Activated T-cell treated with anti-CD3 and anti-CD28 coated beads, Interleukin-2, amount 50 U/mL, for 1 hour (primary cell): ENCODE results near the gene PLEKHA1.

Source experiments
- DNase-seq: peaks from one replicate; pipeline ENCODE4 v3.0.0-alpha.2; 2020

Gene PLEKHA1

DNA sequence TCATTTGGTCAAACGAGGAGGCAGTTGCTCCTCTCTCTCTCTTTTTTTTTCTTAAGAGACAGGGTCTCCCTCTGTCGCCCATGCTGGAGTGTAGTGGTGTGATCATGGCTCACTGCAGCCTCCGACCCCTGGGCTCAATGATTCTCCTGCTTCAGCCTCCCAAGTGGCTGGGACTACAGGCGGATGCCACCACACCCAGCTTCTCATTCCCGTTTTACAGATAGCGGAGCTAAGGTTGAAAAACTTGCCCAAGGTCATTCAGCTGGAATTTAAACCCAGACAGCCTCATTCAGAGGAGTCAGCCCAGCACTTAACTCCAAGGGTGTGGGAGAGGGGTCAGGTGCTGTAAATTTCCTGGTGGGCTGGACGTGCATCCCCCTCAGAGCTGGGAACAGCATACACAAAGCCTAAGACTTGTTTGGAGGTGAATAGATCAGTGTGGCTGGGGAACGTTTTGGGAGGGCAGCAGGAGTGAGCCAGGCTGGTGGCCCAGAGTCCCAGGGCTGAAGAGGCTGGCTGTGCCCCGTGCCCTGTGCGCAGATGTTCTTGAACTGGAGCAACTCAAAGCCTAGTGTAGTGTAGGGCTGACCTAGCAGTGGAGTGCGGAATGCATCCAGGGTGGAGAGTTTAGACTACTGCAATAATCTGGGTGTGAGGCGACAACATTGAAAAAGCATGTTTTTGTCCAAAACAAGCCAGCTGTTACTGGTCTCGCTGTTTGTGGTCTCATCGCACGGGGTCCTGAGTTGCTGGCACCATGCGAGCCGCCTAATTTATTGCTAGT, 89.2 kb downstream of the PLEKHA1 start:
- no peak for DNase-seq

DNA sequence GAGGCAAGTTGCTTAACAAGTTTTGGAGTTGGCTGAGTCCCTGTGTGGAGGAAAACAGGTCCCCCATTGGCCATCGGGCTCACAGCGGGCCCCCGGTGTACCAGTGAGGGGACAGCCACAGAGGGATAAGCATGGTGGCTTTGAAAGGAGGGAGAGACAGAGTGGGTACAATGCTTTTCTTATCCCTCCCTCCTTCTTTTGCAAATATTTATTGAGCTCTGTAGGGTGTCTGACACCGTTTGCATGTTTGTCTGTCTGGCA, 89.7 kb downstream of the PLEKHA1 start:
- no peak for DNase-seq

DNA sequence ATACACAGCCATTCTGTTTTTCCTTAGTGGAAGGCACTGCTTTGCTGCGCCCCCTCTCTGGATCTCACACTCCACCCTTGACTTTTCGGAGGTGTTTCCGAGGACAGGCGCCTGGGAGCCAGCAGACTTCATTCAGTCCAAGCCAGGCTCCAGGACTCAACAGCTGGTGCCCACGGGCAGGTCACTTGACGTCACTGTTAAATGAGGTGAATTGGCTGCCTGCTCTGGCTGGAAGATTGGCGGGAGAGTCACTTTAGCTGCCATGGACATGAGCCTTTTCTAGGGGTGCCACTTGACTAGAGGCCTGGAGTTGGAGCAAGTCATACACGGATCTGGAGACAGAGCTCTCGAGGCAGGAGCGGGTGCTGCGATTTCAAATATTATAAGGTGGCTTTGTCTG, 90.1 kb downstream of the PLEKHA1 start:
- DNase-seq: no peak

DNA sequence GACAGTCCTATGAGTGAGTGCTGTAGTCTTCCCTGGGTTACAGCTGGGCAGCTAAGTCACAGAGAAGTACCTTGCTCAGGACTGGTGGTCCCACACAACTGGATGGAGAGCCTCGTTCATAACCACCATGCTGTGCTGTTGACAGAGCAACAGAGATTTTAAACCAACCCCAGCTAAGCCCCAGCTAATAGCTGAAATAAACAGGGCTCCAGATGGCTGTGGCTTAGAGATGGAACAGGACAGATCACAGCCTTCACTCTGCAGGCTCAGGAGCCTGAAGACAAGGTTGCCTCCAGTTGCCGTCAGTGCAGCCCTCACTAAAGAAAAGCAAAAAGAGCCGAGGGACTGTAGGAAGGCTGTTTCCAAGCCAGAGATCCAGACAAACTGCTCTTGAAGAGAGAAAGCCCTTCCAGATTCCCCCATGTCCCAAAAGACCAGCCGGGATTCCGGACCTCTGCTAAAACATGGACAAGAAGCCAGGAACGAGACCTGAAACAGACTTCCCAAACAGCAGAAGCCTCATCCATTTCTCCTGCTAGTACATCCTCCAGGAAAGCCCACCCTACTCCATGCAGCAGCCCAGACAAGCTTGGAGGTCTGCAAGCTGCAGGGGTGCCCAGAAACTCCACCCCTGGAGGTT, 91.0 kb downstream of the PLEKHA1 start:
- DNase-seq: no peak

DNA sequence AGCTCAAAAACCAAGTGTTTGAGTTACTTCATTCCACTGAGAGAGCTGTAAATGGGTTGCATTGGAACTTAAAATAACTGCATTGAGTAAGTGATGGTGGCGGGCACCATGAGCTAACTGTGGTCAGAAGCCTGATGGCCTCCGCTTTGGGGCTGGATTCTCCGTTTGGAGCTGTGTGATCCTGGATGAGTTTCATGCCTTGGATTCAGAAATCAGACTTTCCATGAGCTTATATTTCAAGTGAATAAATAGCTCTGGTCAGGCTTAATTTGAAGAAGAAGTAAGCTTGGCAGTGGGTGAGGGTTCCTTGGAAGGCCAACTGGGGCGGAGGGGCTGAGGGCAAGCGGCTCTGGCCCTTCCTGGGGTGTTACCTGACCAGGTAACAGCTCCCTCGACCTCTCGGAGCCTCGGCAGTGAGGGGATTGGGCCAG, 92.5 kb downstream of the PLEKHA1 start:
- no peak for DNase-seq

DNA sequence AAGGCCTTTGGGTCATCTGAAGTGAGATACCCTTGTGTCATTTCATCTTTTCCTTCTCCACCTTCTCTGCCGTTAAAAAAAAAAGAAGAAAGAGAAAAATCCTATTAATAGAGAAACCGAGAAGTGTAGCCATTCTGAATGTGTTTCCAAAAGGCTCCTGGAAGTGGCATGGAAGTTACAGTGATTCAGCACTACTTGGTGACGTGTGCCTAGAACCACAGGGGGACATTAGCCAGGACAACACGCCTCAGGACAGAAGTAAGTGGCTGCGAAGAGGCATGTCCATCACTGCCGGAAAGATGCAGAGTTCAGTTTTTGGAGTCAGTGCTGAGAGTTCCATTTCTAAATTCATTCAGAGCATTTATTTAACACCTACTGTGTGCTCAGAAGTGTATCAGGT, 93.2 kb downstream of the PLEKHA1 start:
- no peak for DNase-seq

DNA sequence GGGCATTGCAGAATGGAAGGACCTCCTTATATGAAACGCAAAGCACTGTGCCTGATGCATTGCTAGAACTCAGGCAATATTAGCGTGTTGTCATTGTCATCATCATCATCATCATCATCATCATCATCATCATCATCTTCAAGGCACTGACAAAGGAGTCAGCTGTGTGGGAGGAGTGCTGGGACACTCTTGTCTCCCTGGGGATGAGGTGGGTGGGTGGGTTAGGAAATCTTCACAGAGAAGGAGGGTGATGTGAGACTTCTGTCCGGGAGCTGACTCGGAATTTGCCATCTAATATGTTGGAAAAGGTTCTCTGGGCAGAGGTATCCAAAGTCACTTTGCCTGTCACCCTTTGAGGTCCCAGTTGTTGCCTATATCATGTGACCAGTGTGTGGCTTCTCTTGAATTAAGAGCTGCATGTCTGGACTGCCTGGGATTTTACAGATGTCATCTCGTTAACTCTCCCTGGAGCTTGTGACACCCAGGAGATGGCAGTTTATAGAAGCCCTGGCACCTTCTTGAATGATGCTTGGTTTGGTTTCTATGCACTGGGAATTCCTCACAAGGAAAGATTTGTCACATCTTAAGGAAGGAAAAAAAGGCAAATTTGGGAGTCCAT, 93.9 kb downstream of the PLEKHA1 start:
- no peak for DNase-seq

DNA sequence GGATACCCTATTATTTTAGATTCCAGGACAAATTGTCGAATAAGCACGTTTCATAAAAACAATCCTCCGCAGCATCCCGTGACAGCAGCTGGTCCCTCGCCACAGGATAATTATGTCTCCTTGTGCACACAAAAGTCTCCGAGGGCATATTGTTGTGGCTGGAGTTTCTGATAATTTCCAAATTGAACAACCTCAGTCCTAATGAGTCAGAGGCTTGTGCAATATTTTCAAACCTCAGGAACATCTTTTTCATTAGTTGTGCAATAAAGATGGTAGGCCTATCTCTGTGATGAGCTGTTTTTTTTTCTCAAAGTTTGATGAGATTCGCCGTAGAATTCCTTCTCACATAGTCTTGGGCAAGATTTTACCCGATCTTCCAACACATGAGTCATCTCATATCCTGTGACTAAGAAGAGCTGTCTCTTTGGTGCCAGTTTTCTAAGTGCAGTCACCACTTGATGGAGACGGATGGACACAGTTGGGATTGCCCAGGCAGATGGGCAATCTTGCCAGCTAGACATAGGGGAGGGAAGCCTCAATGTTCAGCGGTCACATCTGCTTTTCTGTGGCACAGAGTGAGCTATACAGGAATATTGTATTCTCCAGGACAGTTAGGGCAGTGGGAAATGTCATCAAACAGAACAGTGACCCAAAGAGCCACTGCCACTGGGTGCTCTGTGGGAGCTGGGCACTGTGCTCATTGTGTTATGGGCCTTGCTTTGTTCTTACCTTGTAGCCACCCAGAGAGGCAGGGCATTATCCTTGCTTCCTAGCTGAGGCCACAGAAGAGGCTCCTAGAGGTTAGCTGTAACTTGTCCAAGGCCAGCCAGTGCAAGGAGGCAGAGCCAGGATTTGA, 94.6 kb downstream of the PLEKHA1 start:
- DNase-seq: no peak

DNA sequence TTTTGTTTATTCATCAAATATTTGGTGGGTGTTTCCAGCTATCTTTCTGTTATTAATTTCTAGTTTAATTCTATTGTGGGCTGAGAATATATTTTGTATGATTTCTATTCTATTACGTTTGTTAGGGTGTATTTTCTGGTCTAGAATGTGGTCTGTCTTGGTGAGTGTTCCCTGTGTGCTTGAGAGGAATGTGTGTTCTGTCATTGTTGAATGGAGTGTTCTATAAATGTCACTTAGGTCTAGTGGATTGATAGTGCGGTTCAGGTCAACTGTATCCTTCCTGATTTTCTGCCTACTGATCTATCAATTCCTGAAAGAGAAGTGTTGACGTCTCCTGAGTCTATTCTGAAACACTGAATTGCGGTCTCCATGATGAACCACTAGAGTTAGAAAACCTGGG, 95.3 kb downstream of the PLEKHA1 start:
- DNase-seq: no peak

DNA sequence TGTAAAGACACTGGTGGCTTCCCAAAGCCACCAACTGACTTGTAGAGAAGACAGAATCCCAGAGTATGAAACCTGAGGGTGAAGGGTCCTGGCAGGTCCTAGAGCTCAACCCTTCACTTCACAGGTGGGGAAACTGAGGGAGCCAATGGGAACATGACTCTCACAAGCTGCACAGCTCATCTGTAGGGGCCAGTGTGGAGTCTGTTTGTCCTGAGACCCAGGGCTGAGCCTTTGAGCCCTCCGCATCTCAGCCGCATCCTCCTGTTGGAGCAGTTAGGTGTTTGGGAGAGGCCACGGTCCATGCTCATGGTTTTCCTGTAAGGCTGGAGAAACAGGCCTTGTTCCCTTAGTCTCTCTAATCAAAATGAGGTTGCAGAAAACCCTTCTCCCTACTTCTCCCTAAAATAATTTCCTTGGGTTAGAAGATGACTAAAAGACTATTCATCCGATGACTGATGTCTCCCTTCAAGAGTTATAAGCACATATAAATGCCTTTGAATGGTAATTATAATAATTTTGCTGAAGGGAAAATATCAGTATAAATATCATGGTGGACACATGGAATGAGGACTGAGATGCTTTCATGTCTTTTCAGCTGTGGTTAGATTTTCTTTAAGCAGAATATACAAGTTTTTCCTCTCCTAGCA, 97.1 kb downstream of the PLEKHA1 start:
- no peak for DNase-seq

DNA sequence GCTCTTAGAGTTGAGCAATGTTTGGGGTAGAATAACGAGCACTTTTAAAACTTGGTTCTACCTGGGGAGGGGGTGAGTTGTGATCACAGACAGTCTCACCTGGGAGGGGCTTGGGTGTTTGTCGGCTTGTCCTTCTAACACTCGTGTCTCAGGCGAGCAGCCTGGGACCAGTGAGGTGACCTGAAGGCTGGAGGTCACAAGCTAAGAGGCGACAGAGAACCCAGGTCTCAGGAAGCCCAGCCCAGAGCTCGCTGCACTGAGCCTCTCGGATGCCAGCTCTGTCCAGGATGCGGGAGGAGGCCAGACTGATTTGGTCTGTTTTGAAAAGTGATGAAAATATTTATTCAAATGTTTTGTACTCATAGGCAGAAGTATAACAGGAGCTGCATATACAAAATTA, 98.6 kb downstream of the PLEKHA1 start:
- no peak for DNase-seq

DNA sequence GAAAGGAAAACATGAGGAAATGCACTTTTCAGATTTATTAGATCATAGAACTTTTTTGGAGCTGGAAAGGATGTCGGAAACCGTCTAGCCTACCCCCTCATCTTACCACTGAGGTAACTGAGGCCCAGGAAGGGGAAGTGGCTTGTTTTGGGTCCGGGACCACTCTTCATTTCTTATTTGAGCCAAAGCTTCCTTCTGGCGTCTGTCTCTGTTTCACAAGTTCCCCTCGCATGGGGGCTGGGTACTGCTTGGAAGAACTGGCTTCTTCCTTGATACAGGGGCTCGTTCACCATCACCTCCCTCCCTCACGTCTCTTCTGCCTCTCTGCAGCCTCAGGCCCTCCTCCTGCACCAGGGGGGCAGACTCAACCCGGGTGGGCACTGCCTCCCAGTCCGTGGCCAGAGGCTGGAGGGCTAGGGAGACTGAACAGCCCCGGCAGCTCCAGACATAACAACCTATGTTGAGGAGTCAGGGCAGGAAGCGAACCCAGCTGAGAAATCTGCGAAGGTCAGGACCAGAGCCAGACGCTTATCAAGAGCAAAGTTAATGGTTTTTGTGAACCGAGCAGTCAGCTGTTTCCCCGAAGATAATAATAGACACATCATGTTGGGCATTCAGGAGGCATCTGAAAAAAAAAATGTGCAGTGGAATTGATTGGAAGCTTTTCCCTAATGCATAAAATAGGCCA, 99.8 kb downstream of the PLEKHA1 start:
- DNase-seq: no peak

DNA sequence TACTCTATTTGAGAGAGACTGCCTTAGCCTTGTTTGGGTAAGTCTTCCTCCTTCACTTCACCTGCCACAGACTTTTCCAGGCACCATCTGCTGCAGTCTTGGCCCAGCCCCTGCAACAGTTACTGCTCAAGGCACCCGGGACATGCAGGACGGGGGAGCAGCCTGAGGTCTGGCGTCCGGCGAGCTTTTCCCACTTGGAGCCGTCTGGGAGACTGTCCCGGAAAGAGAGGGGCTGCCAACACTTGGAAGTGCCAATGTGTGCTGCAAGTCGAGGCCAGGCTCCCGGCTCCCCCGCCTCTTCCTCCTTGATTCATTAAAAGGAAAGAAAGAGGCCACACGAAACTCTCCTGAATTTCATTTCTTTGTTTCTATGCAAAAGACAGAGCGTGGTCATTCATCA, 100.6 kb downstream of the PLEKHA1 start:
- no peak for DNase-seq

DNA sequence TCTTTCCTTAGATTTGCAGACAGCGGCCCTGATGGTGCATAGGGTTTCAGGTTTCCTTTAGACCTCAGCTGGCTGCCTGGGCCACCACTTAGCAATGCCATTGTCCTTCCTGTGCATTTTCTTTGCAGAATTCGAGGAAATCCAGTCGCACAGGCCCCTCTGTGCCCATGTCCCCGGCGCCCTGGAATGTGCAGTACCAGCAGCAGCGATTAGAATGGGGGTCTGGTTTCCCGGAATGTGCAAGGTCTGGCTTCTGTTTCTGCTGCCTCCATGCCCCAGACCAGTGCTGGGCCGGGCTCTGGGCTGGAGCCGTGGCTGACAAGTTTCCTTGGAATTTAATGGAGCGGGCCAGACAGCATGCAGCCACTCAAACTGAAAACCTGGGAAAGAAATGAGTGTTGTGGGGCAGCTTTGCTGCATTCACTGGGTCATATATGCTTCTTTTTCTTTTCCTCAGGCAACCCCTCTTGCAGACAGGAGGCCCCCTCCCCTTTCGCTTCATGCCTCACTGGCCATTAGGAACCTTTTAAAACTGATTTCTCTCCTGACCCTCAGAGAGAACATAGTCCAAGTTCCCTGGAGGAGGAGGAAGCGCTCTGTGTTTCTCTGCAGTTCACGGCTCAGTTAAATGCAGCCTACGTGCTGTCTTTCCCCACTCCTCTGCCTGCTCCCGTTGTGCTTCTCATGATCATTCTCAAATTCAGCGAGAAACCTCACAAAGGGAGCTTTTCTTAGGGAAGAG, 101.3 kb downstream of the PLEKHA1 start:
- DNase-seq: no peak

DNA sequence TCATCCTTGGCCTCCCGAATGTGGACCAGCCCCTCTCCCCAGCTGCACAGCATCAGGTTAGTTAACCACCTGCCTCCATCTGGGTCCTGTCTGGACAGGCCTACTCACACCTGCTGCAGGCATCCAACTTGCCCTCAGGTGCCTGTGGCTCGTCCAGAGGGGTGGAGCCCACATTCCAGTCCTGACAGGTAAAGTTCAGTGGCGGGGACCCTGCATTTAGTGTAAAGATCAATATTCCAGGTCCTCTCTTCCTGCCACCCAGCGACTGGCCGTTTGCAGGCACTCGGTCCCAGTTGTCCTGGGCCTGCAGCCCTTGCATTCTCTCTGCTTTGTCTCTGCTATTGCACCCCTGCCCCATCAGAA, 101.8 kb downstream of the PLEKHA1 start:
- DNase-seq: no peak

DNA sequence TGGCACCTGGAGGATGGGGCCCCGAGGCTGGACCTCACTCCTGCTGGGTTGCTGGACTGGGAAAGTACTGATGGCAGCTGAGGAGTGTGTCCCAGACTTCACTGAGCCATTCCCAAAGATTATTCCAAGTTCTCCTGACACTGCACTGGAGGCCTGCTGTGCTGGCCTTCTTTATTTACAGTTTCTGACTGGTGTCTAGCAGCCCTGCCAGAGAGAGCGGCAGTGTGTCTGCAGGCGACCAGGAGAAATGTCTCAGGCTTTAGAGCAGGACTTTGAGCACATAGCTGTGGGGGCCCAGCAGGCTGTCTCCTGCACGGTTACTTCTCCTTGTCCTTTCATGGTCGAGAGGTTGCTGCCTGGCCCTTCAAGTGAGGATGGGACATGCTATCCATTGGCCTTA, 102.9 kb downstream of the PLEKHA1 start:
- no peak for DNase-seq

DNA sequence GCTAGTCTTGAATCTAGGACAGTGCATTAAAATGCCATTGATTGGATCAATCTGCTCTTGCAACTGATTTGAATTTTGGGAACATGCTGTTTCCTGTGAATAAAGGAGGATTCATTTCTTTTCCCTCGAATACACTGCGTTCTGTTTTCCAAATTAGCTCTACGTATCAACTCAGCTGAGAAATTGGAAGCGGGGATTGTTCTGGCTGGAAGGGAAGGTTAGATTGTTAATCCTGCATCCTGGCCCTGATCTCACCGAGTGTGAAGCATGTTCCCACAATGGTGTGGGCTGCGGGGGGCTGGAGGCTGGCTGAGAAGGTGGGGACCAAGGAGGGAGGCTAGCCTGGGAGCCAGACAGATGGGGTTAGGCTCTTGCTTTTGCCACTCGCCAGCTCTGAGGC, 104.5 kb downstream of the PLEKHA1 start:
- no peak for DNase-seq

DNA sequence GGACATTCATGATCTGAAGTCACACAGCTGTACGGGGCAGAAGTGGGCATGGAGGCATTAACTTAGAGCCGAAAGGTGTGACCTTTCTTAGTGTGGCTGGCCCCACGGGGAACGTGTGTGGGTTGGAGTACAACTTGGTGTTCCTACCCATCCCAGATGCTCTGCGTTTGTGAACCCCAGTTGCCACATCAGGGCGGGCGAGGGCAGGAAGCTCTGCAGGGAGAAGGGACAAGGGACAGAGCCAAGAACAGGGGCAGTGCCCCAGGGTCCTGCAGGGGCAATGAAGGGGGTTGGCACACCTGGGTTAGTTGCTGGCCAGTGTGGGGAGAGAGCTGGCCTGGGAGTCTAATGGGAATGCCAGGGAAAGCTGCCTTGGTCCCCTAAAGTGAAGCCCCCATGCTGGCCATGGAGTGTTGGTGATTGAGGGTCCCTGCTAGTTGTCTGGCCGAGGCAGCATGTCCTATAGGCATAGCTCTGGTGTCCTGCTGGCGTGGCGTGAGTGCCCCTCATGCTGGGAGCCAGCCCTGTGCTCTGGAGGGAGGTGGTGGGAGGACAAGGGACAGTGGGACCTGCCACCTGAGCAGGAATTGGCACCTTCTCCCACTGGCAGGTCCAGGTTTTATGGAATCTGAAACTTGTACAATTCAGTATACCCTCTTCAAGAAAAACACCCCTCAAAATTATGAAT, 105.8 kb downstream of the PLEKHA1 start:
- no peak for DNase-seq

DNA sequence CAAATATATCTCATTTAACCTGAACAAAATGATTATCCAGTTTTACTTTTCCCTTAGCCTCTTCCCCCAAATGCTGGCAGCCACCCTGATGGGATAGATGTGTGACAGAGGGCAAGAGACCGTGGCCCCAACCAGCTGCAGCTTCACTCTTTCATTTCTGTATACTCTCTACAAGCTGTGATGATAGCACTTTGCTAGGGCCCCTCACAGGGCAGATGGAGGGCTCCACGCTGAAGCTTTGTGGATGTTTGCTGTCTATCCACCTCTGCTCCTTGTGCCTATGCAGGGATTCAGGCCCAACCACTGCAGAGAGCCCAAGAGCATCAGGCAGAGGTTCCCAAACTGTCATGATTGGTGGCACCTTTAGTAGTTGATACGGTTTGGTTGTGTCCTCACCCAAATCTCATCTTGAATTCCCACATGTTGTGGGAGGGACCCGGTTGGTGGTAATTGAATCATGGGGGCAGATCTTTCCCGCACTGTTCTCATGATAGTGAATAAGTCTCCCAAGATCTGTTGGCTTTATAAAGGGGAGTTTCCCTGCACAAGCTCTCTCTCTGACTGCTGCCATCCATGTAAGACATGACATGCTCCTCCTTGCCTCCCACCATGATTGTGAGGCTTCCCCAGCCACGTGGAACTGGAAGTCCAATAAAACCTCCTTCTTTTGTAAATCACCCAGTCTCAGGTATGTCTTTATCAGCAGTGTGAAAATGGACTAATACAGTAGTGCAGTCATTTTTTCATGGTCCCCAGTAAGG, 107.0 kb downstream of the PLEKHA1 start:
- no peak for DNase-seq
